Stimulated activated memory B cell treated with anti-CD40 and anti-IgM and Interleukin-4, amounts not matched to agents 10 μg/mL and 1 μg/mL and 100 μg/mL, for 72 hours (primary cell): ENCODE data around the gene UFD1.

Experiments used
- ATAC-seq: fragments of 150-1000 bp; cut with Tn5 transposase; 2 replicates; pipeline ENCODE4 v1.10.0; 2021
- H3K27ac Mint-ChIP-seq: one replicate; pipeline ENCODE4 v1.8.0; 2022; ENCODE audit warnings: mild to moderate bottlenecking, mixed read lengths
- H3K27me3 Mint-ChIP-seq: one replicate; pipeline ENCODE4 v1.8.0; 2022; ENCODE audit warnings: mixed read lengths
- H3K36me3 Mint-ChIP-seq: one replicate; pipeline ENCODE4 v1.8.0; 2022; ENCODE audit warnings: mixed read lengths
- H3K4me1 Mint-ChIP-seq: one replicate; pipeline ENCODE4 v1.8.0; 2022; ENCODE audit warnings: mixed read lengths
- H3K4me3 Mint-ChIP-seq: one replicate; pipeline ENCODE4 v1.8.0; 2022; ENCODE audit warnings: mild to moderate bottlenecking, moderate library complexity, mixed read lengths
- H3K9me3 Mint-ChIP-seq: one replicate; pipeline ENCODE4 v1.8.0; 2022; ENCODE audit warnings: mixed read lengths

Gene UFD1

DNA sequence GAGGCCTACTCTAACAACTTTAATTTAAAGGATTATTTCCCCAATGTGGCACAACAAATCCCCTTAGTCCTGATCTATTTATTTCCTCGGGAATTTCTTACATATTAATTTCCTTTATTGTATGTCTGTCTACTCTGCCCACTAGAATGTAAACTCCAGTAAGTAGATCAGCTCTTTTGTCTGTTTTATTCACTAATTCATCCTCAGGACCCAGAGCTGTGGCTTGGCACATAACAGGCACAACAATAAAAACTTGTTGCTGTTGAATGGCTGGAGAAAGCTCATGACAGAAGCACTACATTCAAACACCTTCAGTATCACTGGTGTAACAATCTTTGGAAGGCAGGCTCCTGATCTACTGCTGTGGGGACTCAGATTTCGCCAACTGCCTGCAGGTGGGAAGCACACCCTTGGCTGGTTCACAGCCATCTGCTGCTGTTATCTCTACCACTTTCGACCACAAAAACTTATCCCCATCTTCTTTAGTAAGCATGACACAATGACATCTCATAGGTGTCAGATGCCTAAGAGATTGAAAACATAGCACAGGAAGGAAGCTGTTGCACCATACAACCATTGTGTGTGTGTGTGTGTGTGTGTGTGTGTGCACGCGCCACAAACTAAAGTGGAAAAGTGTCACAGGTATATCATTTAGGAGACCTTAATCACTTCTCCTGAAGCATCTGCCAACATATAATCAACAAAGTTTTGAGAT, 59.4 kb downstream of the UFD1 start:
- peak overlapping the region; percentile 69 for H3K27ac Mint-ChIP-seq
- peaks cover 17% of the 10 kb centered on the region for H3K36me3 Mint-ChIP-seq
- peaks cover 3% of the 10 kb centered on the region for H3K9me3 Mint-ChIP-seq
- H3K27me3 Mint-ChIP-seq = no peaks in the 10 kb centered on the region
- H3K4me3 Mint-ChIP-seq = no peak overlapping the region
- peak; percentile 77 for ATAC-seq
- H3K4me1 Mint-ChIP-seq = peaks cover 53% of the 10 kb centered on the region

DNA sequence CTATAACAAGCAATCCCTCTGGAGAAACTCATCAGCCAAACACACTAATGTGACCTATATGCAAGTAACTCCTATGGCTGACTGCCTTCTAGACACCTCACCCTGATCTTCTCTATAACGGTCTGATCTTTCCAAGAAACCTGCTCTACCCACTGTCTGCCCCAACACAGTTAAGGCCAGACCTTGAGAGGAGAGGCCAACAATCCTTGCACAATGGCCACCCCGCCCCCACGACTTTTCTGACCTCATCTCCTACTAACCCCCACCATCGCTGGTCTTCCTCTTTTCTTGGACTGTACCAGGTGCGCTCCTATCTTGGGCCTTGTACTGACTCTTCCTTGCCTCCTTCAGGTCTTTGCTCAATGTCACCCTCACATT, 59.9 kb downstream of the UFD1 start:
- no peaks in the 10 kb centered on the region for H3K27me3 Mint-ChIP-seq
- peaks cover 17% of the 10 kb centered on the region for H3K36me3 Mint-ChIP-seq
- peak overlapping the region; percentile 69 for H3K27ac Mint-ChIP-seq
- H3K4me3 Mint-ChIP-seq = no peak overlapping the region
- ATAC-seq = peak; percentile 63
- peaks cover 3% of the 10 kb centered on the region for H3K9me3 Mint-ChIP-seq
- peaks cover 55% of the 10 kb centered on the region for H3K4me1 Mint-ChIP-seq

DNA sequence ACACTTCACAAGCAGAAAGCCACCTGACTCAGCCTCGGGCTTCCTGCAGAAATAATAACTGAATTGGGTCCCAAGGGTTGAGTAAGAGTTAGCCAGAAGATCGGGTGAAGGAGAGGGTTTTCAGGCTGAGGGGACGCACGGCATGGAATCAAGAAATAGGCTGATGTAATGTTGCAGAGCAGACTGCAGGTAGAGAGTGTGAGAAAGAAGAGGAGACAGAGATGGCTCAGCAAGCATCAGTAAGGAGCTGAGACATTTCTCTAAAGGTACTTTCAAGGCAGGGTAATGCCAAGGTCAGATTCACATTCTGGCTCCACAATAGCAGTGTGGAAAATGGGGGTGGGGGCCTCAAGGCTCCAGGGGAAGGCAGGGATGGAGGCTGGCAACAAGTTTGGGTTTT, 66.1 kb downstream of the UFD1 start:
- Mint-ChIP-seq H3K27me3 (no peaks in the 10 kb centered on the region), H3K27ac (peak overlapping the region; percentile 55), H3K9me3 (peaks cover 2% of the 10 kb centered on the region), H3K4me3 (no peak overlapping the region), H3K36me3 (peaks cover 30% of the 10 kb centered on the region), H3K4me1 (peaks cover 20% of the 10 kb centered on the region)
- ATAC-seq = no peak

DNA sequence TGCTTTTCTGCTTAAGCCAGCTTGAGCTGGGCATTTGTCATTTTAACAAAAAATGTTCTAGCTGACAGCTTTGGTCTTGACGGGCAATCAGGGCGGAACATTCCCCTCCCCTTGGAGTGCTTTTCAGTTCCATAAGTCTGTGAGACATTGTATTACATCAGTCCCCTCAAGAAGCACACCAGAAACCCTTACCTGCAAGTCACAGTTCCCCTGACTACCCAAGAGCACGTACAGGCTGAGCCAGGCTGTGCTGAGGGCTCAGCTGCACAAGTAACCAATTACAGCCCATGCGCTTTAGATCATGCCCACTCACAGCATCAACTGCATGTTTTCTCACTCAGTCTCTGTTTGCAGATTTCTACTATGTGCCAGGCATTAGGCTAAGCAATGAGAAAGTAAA, 66.5 kb downstream of the UFD1 start:
- Mint-ChIP-seq H3K27ac (peak overlapping the region; percentile 55), H3K36me3 (peaks cover 31% of the 10 kb centered on the region), H3K9me3 (no peaks in the 10 kb centered on the region), H3K4me3 (no peak overlapping the region), H3K27me3 (no peaks in the 10 kb centered on the region), H3K4me1 (peaks cover 20% of the 10 kb centered on the region)
- ATAC-seq = no peak

DNA sequence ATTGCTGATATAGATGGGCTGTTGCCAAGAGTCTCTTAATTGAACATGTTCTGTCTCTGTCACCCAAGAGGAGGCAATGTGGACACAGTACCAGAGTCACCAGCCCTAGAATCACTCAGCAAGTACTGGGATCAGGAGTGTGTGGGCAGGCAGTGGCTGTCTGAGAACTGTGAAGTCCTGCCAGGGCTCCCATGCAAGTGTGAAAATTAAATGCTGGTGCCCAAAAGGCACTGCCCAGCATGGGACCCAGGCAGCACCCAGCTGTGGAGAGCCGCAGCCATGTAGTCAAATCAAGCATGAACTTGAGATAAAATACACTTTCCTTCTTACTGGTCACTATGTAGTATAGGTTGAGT, 67.3 kb downstream of the UFD1 start:
- H3K4me3 Mint-ChIP-seq = no peak overlapping the region
- H3K4me1 Mint-ChIP-seq = peaks cover 20% of the 10 kb centered on the region
- peaks cover 33% of the 10 kb centered on the region for H3K36me3 Mint-ChIP-seq
- no peaks in the 10 kb centered on the region for H3K27me3 Mint-ChIP-seq
- H3K27ac Mint-ChIP-seq = no peak overlapping the region
- ATAC-seq = no peak
- no peaks in the 10 kb centered on the region for H3K9me3 Mint-ChIP-seq

DNA sequence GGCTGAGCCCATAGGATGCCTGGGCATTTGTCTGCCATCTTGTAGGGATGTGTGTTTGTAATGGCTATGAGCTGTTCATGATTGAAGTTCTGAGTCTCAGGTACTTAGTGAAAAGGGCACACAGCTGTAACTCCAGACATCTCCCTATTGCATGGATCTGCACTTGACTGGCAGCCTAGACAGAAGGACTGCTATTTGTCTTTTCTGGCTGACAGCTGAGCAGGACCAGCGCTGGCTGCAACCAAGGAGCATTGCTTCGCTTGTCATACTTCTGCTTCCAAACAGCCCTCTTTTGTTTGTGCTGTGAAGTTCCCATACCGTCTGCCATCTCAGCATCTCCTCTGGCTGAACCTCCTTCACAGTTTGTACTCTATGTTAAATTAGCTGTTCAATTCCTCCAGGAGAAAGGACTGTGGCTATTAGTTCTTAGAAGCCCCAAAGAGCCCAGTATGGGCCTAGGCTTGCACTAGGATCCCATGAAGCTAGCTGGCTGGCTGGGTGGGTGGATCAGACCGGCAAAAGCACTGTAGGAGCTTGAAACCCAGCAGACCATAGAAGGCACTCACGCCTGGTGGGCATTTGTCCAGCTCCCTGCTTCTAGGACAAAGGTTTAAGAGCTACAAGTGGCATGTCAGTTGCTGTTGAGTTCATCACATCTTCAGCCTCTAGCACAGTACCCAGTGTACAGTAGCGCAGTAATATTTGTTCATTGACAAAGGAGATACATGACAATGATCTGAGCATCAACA, 67.9 kb downstream of the UFD1 start:
- no peak overlapping the region for H3K27ac Mint-ChIP-seq
- no peaks in the 10 kb centered on the region for H3K9me3 Mint-ChIP-seq
- H3K4me3 Mint-ChIP-seq = no peak overlapping the region
- H3K36me3 Mint-ChIP-seq = peaks cover 37% of the 10 kb centered on the region
- H3K27me3 Mint-ChIP-seq = no peaks in the 10 kb centered on the region
- ATAC-seq = no peak
- H3K4me1 Mint-ChIP-seq = peaks cover 18% of the 10 kb centered on the region

DNA sequence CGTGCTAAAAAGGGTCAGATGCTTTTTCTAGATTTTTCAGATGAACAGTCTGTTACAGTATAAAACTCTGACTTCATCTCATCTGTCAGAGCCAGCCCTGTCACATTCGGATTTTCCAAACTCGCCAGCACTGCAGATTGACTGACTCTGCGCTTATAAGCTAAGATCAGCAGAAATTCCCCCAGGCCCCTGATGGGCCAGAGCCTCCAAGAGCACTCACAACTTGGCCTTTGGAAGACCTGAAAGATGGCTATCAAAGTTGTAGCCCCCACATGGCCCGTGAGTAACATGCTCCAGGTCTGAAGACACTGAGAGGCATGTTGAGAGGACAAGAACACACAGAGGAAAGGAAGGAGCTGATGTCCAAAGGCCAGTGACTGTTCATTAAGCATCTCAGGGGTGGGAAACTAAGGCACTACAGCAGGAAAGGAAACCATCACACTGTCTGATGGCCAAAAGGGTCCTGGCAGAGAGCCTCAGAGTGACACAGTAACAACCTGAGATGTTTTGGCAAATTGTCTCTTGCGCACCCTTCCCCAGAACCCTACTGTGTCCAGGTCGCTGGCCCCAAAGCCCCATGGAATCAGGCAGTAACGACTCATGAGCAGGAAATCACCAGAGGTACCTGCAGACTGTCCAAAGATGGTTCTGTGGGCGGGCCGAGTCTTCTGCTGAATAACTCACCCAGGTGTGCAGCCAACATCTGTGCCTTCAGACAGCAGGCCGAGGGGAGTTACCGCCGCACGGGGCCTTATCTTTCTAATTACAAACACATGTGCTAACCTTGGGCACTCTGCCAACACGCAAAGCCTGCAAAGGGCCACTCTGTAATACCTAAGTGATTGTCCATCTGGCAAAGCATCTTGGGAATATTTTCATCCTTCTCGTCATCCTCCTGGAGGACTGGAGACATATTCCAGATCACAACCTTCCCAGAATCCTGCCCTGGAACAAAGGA, 71.1 kb downstream of the UFD1 start:
- H3K27ac Mint-ChIP-seq = no peak overlapping the region
- no peak for ATAC-seq
- H3K27me3 Mint-ChIP-seq = no peaks in the 10 kb centered on the region
- no peak overlapping the region for H3K4me3 Mint-ChIP-seq
- peaks cover 55% of the 10 kb centered on the region for H3K36me3 Mint-ChIP-seq
- H3K4me1 Mint-ChIP-seq = peaks cover 18% of the 10 kb centered on the region
- H3K9me3 Mint-ChIP-seq = no peaks in the 10 kb centered on the region

DNA sequence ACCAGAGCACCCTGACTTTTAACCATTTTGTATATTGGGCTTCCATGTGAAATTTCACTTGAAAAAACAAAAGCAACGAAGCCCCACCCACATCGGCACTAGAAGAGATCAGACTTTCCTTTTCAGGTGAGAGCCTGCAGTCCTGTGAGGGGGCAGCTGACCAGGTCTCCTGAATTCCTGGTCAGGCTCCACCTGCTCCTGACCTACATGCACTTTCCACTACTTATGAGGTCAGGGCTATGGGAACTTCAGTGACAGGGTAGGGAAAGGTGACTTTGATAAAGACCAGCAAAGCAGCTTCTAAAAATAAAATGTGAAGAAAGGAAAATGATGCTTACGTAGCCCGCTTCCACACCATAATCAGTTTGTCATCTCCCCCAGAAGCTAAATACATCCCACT, 72.1 kb downstream of the UFD1 start:
- Mint-ChIP-seq H3K36me3 (peaks cover 54% of the 10 kb centered on the region), H3K4me3 (no peak overlapping the region)

DNA sequence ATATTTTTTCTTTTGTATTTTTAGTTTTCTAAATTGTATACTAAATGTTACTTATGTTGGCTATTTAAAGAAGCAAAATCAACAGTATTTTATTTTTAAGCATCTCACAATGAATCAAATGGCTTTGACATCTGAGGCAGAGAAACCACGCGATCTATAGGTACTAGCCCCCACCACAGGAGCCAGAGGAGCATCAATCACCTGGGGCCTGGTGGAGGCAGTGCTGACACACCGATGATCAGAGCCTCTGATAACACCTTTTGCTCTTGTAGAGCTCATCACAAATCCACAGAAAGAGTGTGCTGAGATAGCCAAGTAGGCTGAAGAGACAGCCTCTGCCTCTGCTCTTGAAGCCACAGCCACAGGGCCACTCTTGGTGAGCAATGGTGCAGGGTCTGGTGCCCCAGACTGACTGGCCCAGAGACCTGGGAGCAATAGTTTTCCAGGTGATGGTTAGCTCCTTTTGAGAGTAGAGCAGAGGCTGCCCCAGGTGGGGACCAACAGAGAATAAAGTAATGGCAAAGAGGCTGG, 72.6 kb downstream of the UFD1 start:
- no peaks in the 10 kb centered on the region for H3K27me3 Mint-ChIP-seq
- peaks cover 59% of the 10 kb centered on the region for H3K36me3 Mint-ChIP-seq
- H3K9me3 Mint-ChIP-seq = no peaks in the 10 kb centered on the region
- no peak overlapping the region for H3K27ac Mint-ChIP-seq
- H3K4me3 Mint-ChIP-seq = no peak overlapping the region
- H3K4me1 Mint-ChIP-seq = peaks cover 13% of the 10 kb centered on the region
- ATAC-seq = no peak

More for the DNA sequence above, 72.1 kb downstream of the UFD1 start:
- Mint-ChIP-seq H3K4me1 (peaks cover 13% of the 10 kb centered on the region), H3K9me3 (no peaks in the 10 kb centered on the region), H3K27ac (no peak overlapping the region), H3K27me3 (no peaks in the 10 kb centered on the region)
- ATAC-seq = no peak

DNA sequence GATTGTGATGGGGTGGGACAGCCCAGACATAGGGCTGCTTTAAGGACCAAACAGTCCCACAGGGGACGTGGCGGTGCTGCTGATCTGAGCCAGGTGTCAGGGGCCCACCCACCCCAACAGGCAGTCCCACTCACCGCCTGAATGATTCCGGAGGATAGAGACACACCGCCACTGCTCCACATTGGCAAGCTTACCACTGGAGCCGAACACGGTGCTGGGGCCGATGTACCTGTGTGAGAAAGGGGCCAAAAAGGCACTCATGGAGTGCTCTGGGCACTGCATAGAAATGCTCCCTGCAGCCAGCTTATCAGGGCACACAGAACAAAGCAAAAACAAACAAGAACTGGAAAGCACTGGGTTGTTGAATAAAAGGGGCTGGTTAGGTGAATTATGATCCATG, 73.3 kb downstream of the UFD1 start:
- Mint-ChIP-seq H3K27me3 (no peaks in the 10 kb centered on the region), H3K36me3 (peaks cover 66% of the 10 kb centered on the region), H3K4me1 (peaks cover 13% of the 10 kb centered on the region), H3K27ac (no peak overlapping the region), H3K9me3 (no peaks in the 10 kb centered on the region), H3K4me3 (no peak overlapping the region)
- no peak for ATAC-seq

DNA sequence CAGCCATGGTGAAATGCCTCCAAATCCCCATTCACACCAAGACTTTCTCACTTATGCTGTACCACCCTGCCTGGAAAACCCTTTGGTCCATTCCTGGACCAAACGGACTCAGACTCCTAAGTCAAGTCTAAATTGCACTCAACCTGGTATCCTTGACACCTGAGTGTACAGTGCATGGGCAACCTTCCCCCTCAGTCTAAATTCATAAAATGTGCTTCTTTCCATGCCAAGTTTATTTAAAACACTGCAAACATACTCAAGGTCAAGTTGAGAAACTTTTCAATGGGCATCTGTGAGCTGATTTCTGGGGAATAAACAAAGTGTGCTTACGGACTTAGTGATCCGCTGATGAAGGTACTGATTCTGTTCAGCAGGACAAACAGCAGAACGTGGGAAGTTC, 73.9 kb downstream of the UFD1 start:
- peaks cover 13% of the 10 kb centered on the region for H3K4me1 Mint-ChIP-seq
- H3K27me3 Mint-ChIP-seq = no peaks in the 10 kb centered on the region
- peaks cover 72% of the 10 kb centered on the region for H3K36me3 Mint-ChIP-seq
- no peaks in the 10 kb centered on the region for H3K9me3 Mint-ChIP-seq
- H3K4me3 Mint-ChIP-seq = no peak overlapping the region
- no peak overlapping the region for H3K27ac Mint-ChIP-seq
- ATAC-seq = no peak

DNA sequence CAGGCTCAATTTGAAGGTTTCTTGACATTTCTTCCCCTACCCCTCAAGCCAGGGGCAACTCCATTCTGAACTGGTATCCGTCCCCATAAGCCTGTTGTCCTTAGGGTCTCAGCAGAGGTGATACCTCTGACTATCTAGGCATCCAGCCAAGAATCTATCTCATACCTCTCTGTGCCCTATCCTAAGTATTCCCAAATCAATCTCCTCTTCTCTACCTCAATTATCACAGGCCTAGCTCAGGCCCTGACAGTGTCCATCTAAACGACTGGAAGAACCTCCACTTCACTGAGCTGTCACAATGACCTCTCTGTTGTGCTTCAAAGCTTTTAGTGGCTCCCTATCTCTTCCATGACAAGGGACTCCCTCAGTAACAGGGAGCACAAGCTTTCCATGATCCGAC, 74.3 kb downstream of the UFD1 start:
- Mint-ChIP-seq H3K36me3 (peaks cover 72% of the 10 kb centered on the region), H3K4me1 (peaks cover 13% of the 10 kb centered on the region), H3K27ac (no peak overlapping the region), H3K4me3 (no peak overlapping the region), H3K27me3 (no peaks in the 10 kb centered on the region), H3K9me3 (no peaks in the 10 kb centered on the region)
- ATAC-seq = no peak

DNA sequence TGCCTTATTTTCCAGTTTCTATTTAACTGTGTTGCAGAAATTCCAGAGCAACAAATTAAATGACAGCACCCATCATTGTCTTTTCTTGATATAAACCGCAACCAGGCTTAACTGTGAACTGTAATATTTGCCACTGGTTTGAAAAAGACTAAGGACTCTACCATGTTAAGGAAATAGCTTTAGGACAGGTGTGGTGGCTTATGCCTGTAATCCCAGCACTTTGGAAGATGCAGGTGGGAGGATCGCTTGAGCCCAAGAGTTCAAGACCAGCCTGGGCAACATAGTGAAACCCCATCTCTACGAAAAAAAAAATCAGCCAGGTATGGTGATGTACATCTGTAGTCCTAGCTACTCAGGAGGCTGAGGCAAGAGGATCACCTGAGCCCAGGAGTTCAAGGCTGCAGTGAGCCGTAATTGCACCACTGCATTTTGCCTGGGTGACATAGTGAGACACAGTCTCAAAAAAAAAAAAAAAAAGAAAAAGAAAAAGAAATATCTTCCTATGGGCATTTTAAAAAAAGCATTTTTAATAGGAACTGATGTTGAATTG, 76.3 kb downstream of the UFD1 start:
- peaks cover 13% of the 10 kb centered on the region for H3K4me1 Mint-ChIP-seq
- H3K27me3 Mint-ChIP-seq = no peaks in the 10 kb centered on the region

DNA sequence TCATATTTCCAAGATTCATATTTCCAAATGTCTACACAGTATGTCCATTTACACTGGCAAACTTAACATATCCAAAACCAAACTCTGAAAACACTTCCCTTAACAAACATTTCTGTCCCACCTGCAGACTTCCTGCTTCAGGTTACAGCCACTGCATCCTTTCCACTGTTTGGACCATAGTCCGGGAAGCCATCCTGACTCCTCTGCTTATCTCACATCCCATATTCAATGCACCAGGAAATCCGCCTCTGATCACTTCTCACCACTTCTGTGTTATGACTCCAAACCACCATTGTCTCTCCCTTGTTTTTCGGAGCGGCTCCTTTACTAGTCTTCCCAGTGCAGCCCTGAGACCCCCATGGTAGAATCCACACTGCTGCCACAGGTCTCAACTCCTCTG, 77.5 kb downstream of the UFD1 start:
- Mint-ChIP-seq H3K27ac (no peak overlapping the region), H3K4me1 (peaks cover 13% of the 10 kb centered on the region), H3K27me3 (no peaks in the 10 kb centered on the region), H3K4me3 (no peak overlapping the region), H3K36me3 (peaks cover 72% of the 10 kb centered on the region), H3K9me3 (no peaks in the 10 kb centered on the region)
- no peak for ATAC-seq

More for the DNA sequence above, 76.3 kb downstream of the UFD1 start:
- H3K9me3 Mint-ChIP-seq = no peaks in the 10 kb centered on the region
- ATAC-seq = no peak
- H3K36me3 Mint-ChIP-seq = peaks cover 75% of the 10 kb centered on the region
- no peak overlapping the region for H3K27ac Mint-ChIP-seq
- no peak overlapping the region for H3K4me3 Mint-ChIP-seq

DNA sequence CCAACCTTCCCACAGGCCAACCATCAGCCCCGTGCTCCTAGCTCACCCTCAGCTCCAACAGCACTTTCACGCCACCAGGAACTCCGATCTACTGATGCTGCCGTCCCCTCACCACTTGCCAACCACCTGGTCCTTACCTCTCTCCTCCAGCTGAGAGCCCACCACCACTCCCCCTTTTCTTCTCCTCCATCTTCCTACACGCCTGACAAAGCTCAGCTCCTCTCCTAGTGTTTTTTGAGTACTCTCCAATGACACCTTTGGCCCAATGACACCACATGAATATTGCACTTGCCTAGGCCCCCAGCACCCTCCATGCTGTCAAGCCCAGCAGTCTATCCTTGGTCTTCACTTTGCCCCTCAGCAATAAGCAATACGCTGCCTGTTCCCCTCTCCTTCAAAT, 78.1 kb downstream of the UFD1 start:
- no peak for ATAC-seq
- Mint-ChIP-seq H3K27me3 (no peaks in the 10 kb centered on the region), H3K9me3 (no peaks in the 10 kb centered on the region), H3K4me1 (peaks cover 13% of the 10 kb centered on the region), H3K4me3 (no peak overlapping the region), H3K27ac (no peak overlapping the region), H3K36me3 (peaks cover 68% of the 10 kb centered on the region)
